Erythroblast (primary cell): ENCODE data around the gene VAV2.

Experiments
- GATA1 ChIP-seq: IDR thresholded peaks from 2 replicates; pipeline ENCODE4 v1.6.1; 2011; ENCODE audit warnings: low read depth, mild to moderate bottlenecking, control low read depth, low read length, moderate library complexity
- POLR2A ChIP-seq: IDR thresholded peaks from 2 replicates; pipeline ENCODE4 v1.6.1; 2011; ENCODE audit warnings: mild to moderate bottlenecking, low read length

DNA sequence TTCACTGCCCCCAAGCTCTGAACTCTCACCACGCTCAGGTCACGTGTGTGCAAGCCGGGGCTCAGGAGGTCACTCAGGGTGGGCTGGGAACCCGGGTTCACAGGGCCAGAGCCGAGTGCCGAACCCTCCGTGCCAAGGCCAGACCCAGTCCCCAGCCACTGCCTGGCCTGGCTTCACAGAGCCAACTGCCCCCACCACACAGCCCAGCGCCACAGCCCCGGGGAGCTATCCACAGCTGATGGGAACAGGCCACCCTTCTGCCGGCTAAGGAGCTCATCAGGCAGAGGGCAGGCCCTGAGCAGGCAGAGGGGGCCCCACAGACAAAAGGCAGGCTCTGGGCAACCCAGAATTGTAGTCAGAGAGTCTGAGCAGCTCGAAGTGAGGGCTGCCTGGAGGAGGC, 117.0 kb downstream of the VAV2 start:
- no peak for TF ChIP-seq POLR2A
- no peak for TF ChIP-seq GATA1
